ENCODE measurements around the gene DYRK3.
A peak's percentile ranks its signal among the peaks of the same experiment; 100 is the strongest.
"Not testable (repeated sequence)": the region's sequence is repeated elsewhere in the genome, so short reads cannot be mapped to it uniquely, and the experiment has no call there.

DYRK3 gene

GRCh38 chr1:206635080-206635977, at the start of gene DYRK3:
Gene DYRK3 (plus strand): TSS chr1:206635536. CDS start chr1:206635704, 168 bp downstream.
- peak; percentile 75 to 97 for DNase-seq

DNA sequence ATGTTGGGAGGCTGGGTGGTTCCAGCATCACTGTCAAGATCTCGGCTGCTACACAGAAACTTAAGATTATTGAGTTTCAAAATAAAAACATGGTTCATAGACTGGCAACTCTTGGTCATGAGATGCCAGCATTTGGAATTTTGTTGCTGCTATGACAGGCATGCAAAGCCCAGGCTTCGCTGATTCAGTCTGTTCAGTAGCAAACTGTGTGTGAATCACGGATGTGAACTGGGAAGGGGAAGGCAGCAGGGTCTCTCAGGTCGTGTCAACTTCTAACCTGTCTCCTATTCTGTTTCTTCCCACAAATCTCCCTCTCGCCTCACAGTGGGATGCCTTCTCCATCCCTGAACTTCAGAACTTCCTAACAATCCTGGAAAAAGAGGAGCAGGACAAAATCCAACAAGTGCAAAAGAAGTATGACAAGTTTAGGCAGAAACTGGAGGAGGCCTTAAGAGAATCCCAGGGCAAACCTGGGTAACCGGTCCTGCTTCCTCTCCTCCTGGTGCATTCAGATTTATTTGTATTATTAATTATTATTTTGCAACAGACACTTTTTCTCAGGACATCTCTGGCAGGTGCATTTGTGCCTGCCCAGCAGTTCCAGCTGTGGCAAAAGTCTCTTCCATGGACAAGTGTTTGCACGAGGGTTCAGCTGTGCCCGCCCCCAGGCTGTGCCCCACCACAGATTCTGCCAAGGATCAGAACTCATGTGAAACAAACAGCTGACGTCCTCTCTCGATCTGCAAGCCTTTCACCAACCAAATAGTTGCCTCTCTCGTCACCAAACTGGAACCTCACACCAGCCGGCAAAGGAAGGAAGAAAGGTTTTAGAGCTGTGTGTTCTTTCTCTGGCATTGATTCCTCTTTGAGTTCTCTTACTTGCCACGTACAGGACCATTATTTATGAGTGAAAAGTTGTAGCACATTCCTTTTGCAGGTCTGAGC, 48.6 kb upstream of the DYRK3 start:
- DNase-seq: no peak

- no peak for DNase-seq
These were observed 47.4 kb upstream of the DYRK3 start for GRCh38 chr1:206587904-206588303.

GRCh38 chr1:206588492-206588891, 46.8 kb upstream of the DYRK3 start:
- DNase-seq: no peak

GRCh38 chr1:206589206-206589605, 46.1 kb upstream of the DYRK3 start:
- DNase-seq: no peak

GRCh38 chr1:206590025-206590758, 45.1 kb upstream of the DYRK3 start:
- DNase-seq: no peak

GRCh38 chr1:206591226-206591625, 44.1 kb upstream of the DYRK3 start:
- DNase-seq: no peak

DNA sequence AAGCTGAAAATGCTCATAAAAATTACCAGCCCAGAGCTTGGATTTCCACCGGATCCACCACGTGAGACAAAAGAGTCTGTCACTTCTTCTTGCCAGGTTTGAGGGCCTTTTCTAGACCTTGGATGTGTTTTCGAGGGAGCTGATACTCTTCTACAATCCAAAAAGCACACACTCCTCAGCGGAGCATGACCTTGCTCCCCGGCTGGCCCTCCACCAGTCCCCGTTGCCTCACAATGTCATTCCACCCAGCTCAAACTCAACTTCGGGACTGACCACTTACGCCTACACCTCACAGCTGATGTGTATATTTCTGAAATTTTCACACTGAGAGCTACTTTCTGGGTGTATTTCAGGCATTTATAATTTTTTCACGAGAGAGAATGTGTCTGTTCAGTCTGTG, 43.6 kb upstream of the DYRK3 start:
- no peak for DNase-seq

DNA sequence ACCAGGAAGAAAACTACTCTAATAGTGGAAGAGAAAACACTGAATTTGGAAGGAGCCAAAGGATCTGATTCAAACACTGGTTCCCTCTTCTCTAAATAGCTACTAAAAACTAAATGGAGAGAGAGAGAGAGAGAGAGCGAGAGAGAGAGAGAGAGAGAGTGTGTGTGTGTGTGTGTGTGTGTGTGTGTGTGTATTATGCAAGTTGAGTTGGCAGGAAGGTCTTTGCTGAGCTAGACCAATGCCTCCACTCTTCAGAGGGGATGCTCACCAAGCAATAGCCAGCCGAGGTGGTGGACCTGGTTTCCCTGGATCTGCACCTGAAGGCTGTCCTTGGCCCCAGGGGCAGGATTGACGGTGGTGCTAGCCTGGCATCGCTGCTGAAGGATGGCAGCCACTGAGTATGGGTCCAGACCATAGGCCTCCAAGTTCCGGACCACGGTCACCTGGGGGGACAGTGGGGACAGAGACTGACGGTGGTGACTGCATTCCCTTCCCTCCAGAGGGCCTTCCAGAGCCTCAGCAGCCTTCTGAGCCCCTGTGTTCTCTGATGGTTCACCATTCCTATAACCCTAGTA, 41.9 kb upstream of the DYRK3 start:
- DNase-seq: no peak

DNA sequence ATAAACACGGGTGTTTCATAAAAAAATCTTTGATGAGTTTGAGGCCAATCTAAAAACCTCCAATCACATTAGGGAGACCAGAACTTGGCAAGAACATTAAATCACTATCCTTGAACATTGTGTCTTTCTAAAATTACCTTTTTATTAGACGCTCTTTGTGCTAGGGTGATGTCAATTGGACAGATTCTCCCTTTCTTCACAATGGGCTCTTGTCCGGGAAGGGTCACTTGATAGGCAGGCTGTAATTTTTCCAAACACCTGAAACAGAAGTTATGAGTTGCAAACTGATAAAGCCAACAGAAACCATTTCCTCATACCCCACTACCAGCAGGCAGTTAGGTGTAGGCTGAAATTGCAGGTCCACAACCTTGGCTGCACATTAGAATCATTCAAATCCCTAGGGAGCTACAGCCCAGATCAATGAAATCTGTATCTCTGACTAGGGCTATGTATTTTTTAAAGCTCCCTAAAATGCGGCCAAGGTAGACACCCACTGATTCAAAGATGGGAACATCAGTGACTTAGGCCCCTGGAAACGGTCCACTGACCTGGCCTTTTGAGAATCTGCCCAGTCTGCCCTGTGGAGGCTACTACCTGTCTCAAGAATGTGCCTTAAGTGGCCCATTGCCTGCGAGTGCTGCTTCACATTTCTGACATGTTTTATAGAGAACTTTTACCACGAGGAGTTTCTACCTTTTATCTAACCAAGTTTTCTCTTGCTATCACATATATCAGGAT, 39.6 kb upstream of the DYRK3 start:
- no peak for DNase-seq

DNA sequence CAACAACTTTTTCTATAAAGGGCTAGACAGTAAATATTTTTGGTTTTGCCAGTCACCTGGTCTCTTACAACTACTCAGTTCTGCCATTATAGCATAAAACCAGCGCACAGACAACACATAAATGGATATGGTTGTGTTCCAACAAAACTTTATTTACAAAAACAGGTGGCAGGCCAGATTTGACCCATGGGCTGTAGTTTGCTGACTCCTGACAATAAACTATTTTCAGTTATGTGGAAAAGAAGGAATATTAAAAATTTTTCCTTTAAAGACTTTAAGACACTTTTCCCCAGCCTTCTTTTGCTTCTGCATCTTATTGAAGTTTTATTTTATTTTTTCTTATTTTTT, 39.0 kb upstream of the DYRK3 start:
- DNase-seq: no peak

- no peak for DNase-seq
These were observed 34.8 kb upstream of the DYRK3 start for GRCh38 chr1:206600527-206600926.

DNA sequence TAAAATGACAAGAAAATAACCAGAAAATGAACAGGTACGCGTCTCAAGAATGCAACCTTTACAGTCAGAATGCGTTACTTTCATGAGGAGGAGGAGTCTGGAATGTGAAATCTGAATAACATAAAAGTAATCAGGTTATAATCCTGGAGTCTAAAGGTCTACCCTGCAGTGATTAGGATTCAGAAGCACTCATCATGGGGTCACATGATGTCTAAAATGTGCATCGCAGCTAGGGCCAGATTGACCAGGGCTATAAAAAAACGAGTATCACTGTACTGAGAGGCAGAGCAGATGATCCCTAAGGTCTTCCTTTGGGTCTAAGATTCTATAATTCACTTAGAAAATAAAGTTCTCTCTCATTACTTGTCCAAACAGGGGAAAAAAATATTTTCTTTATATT, 30.5 kb upstream of the DYRK3 start:
- no peak for DNase-seq

GRCh38 chr1:206606867-206607266, 28.5 kb upstream of the DYRK3 start:
- peak in 1 of 2 experiments; percentile 22 for DNase-seq

DNA sequence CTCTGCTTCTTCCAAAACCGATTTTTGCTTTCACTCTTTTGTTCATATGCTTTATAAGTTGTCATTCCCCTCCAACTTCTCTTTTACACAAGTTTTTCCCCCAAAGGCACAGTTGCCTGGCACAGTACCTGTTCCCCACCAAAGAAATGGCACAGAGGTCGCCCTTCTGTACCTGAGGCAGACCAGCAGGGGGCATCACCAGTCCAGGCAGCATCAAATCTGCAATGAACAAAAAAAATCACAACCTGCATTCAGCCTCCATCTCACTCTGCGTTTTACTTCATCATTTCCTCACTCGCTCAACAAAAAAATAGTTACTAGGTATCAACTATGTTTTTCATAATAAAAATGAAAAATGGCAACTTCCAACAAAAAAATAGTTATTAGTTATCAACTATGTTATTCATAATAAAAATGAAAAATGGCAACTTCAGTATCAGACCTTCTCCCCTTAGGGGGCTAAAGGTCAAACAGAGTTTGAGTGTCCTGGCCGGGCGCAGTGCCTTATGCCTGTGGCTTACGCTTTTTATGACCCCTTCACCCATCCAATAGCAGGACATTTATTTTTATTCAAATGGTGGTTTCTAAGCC, 27.1 kb upstream of the DYRK3 start:
- peak in 1 of 2 experiments; percentile 24 for DNase-seq

DNA sequence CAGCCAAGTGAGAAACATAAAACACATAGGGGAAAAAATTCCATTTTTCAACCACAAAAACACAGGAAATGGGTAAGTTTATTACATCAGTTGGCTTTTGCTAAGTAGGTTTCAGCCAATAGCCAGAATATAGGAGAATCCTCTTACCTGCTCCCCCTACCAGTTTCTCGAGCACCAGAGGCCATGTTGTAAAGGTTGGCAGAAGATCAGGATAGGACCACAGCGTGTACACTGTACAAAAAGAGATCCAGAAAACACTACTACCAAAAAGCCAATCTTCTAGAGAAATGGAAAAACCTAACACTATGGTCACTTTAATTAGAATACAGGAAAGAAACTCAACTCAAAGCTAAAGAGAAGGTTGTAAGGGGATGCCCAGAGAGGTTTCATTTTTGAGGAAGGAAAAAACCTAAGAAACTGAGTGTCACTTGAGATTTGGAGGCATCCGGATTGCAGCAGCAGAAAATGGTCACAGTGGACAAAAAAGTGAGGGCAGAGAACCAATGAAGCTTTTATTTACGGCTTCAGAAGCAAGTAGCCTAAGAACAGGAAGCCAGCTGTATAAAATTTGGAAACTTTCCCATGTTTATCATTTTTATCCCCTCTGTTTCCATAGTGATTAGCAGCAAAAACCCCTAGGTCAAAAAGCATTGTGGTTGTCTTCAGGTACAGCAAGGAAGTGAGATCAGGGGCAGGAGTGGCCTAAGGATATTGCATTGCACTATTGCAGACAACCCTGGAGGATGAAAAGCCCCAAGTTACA, 25.9 kb upstream of the DYRK3 start:
- DNase-seq: no peak

DNA sequence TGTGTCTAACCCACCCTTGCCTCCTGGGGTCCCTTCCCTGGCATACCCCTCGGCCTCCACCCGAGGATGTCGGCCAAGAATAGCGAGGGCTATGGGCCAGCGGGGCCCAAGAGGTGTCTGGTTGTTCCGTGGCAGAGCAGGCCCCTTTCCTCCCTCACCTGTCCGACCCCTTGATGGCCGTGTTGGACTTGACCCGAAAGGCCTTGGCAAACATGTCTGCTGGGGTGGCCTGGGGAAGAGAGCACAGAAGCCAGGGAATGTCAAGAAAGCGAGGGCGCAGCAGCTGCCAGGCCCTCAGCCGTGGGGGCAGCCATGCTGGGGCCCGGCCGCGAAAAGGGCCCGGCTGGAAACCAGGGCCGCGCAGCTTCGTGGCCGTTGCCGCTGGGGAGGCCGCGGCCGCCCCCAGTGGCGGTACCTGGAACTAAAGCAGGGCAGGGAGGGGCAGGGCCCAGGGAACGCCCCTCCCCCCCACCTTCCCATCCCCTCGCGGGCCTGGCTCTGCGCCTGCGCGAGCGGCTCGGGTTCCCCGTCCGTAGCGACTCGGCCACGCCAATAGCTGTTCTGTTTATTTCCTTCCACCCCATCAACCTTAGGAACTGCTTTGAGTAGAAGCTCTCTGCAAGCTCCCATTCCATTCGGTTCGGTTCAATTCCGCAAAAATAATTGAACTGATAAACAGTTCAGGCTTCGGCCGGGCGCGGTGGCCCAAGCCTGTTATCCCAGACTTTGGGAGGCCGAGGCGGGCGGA, 23.0 kb upstream of the DYRK3 start, which contains the start of gene EIF2D:
EIF2D (minus strand) TSS at position 337 of the 748 bp plus-strand sequence; CDS start at position 214, 123 bp downstream.
- peak; percentile 86 to 98 for DNase-seq

- not testable (repeated sequence) for DNase-seq
These were observed 8.9 kb upstream of the DYRK3 start for GRCh38 chr1:206626396-206626795.

DNA sequence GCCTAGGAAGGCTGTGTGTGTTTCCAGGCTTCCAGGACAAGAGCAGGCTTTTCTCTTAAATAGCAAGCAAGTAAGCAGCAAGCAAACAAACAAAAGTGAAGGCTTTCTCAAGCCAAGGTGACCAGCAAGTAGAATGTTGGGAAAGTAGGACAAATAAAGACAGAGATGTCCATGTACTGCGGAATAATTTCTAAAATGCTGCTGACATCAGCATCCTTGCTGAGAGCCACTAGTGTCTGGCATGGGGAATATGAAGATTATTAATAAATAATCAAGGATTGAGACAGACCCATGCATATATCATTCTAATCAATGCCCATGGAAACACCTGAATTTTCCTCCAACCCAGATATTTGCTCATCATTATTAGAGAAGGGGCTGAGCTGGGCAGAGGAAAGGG, 6.4 kb upstream of the DYRK3 start:
- no peak for DNase-seq

DNA sequence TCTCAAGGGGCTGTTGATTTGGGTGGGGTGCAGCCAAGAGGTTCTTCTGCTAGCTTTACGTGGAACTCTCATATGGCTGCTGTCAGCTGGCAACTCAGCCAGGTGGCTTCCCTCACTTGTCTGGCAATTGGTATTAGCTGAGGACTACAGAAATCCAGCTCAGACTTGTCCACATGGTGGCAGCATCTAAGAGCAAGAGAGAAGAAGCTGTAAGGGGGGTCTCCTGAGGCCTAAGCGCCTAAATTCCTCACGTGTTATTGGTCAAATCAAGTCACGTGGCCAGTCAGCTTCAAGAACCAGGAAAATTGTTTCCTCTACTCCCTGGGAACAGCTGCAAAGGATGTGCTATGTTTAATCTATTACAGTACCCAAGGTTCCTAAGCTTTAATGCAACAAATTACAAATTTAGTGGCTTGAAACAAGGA, 4.2 kb upstream of the DYRK3 start:
- DNase-seq: peak; percentile 89 to 95

All from NCI-H446 (cell line).